Lower lobe of right lung (tissue), 2 donors: Measurements from ENCODE around the gene CPNE1. TPM values are rescaled to one million over a fixed set of nuclear protein-coding genes. Genes with fewer than 3 reads are reported as not detected.

Source experiments
- ATAC-seq, 2 donors: fragments of 200-7000 bp; cut with Tn5 transposase; one replicate each; pipeline ENCODE4 v1.9.1; 2020 to 2022; ENCODE audit warnings: mild to moderate bottlenecking in 2 of 2, moderate library complexity in 2 of 2
- DNase-seq: peaks from one replicate; pipeline ENCODE4 v3.0.0-alpha.2; 2020
- H3K27ac ChIP-seq: fragments of 200-600 bp; one replicate; pipeline ENCODE4 v1.8.0; 2022
- H3K27me3 ChIP-seq: fragments of 200-600 bp; one replicate; pipeline ENCODE4 v1.8.0; 2022; ENCODE audit warnings: low read depth
- H3K36me3 ChIP-seq: fragments of 200-600 bp; one replicate; pipeline ENCODE4 v1.8.0; 2022; ENCODE audit warnings: mild to moderate bottlenecking
- H3K4me1 ChIP-seq: fragments of 200-600 bp; one replicate; pipeline ENCODE4 v1.8.0; 2022
- H3K4me3 ChIP-seq: fragments of 200-600 bp; one replicate; pipeline ENCODE4 v1.8.0; 2022; ENCODE audit warnings: mild to moderate bottlenecking
- H3K9me3 ChIP-seq: fragments of 200-600 bp; one replicate; pipeline ENCODE4 v1.8.0; 2022
- CTCF ChIP-seq: fragments of 200-600 bp; IDR thresholded peaks from one replicate; pipeline ENCODE4 v1.8.0; 2022; ENCODE audit warnings: antibody characterized with exemption, mild to moderate bottlenecking
- intact Hi-C: fragments of 100-400 bp; cut with DNase I; formaldehyde crosslinking; loops from one replicate; pipeline ENCODE4 v1.11.0; 2022
- total RNA-seq: library from RNA; stranded (reverse); fragmentation: NEBNext Ultra II Directional; extraction: Animal tissue kit (Norgen Biotek cat#: 25700); gene quantifications from one replicate; pipeline ENCODE4 v1.2.1, GENCODE V29; 2021
- donor health status: DM: no; HTN: yes; CAD: no; lungs with severe emphysema.

CPNE1 gene
- total RNA-seq, 1 donor from 2014 or later, result 154 TPM

GRCh38 chr20:35629427-35630145 lies 35.1 kb downstream of the CPNE1 start:
- Histone ChIP-seq H3K27me3 (no peaks in the 10 kb centered on the region), H3K9me3 (no peaks in the 10 kb centered on the region), H3K36me3 (peaks cover 75% of the 10 kb centered on the region), H3K4me1 (peaks cover 5% of the 10 kb centered on the region), H3K4me3 (no peak overlapping the region), H3K27ac (peak overlapping the region; percentile 46)
- no peak for TF ChIP-seq CTCF
- intact Hi-C loops, result no loop called here
- ATAC-seq (peak; percentile 45 to 70), DNase-seq (no peak)

GRCh38 chr20:35627121-35627520 lies 37.6 kb downstream of the CPNE1 start:
- Histone ChIP-seq H3K9me3 (no peaks in the 10 kb centered on the region), H3K27ac (no peak overlapping the region), H3K27me3 (no peaks in the 10 kb centered on the region), H3K4me1 (peaks cover 5% of the 10 kb centered on the region), H3K36me3 (peaks cover 86% of the 10 kb centered on the region), H3K4me3 (no peak overlapping the region)
- ATAC-seq (no peak), DNase-seq (no peak)
- TF ChIP-seq CTCF, result no peak
- intact Hi-C loops, result no loop called here

- peaks cover 5% of the 10 kb centered on the region for H3K4me1 ChIP-seq
- no peaks in the 10 kb centered on the region for H3K27me3 ChIP-seq
- H3K27ac ChIP-seq, result no peak overlapping the region
- intact Hi-C loops, result no loop called here
- H3K4me3 ChIP-seq, result no peak overlapping the region
- ATAC-seq, result no peak
- TF ChIP-seq CTCF, result no peak
- H3K9me3 ChIP-seq, result no peaks in the 10 kb centered on the region
- no peak for DNase-seq
- H3K36me3 ChIP-seq, result peaks cover 80% of the 10 kb centered on the region
Measured at GRCh38 chr20:35626386-35627001, 38.2 kb downstream of the CPNE1 start.

- Histone ChIP-seq H3K4me1 (peaks cover 5% of the 10 kb centered on the region), H3K9me3 (no peaks in the 10 kb centered on the region), H3K27me3 (no peaks in the 10 kb centered on the region), H3K27ac (no peak overlapping the region), H3K4me3 (no peak overlapping the region), H3K36me3 (peaks cover 73% of the 10 kb centered on the region)
- no peak for TF ChIP-seq CTCF
- no peak for DNase-seq
- intact Hi-C loops, result no loop called here
- ATAC-seq, result peak in 1 of 2 donors; percentile 48
Measured at GRCh38 chr20:35625584-35626385, 38.9 kb downstream of the CPNE1 start.

- intact Hi-C loops, result no loop called here
- Histone ChIP-seq H3K27ac (no peak overlapping the region), H3K9me3 (no peaks in the 10 kb centered on the region), H3K4me3 (no peak overlapping the region), H3K4me1 (peaks cover 33% of the 10 kb centered on the region), H3K36me3 (peaks cover 31% of the 10 kb centered on the region), H3K27me3 (no peaks in the 10 kb centered on the region)
- no peak for DNase-seq
- no peak for TF ChIP-seq CTCF
- no peak for ATAC-seq
Measured at GRCh38 chr20:35621560-35621946, 43.1 kb downstream of the CPNE1 start.
